ENCODE measurements around the gene ZBTB34.
"Not testable (repeated sequence)": the region's sequence is repeated elsewhere in the genome, so short reads cannot be mapped to it uniquely, and the experiment has no call there.

Gene ZBTB34, protein sequence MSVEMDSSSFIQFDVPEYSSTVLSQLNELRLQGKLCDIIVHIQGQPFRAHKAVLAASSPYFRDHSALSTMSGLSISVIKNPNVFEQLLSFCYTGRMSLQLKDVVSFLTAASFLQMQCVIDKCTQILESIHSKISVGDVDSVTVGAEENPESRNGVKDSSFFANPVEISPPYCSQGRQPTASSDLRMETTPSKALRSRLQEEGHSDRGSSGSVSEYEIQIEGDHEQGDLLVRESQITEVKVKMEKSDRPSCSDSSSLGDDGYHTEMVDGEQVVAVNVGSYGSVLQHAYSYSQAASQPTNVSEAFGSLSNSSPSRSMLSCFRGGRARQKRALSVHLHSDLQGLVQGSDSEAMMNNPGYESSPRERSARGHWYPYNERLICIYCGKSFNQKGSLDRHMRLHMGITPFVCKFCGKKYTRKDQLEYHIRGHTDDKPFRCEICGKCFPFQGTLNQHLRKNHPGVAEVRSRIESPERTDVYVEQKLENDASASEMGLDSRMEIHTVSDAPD

DNA sequence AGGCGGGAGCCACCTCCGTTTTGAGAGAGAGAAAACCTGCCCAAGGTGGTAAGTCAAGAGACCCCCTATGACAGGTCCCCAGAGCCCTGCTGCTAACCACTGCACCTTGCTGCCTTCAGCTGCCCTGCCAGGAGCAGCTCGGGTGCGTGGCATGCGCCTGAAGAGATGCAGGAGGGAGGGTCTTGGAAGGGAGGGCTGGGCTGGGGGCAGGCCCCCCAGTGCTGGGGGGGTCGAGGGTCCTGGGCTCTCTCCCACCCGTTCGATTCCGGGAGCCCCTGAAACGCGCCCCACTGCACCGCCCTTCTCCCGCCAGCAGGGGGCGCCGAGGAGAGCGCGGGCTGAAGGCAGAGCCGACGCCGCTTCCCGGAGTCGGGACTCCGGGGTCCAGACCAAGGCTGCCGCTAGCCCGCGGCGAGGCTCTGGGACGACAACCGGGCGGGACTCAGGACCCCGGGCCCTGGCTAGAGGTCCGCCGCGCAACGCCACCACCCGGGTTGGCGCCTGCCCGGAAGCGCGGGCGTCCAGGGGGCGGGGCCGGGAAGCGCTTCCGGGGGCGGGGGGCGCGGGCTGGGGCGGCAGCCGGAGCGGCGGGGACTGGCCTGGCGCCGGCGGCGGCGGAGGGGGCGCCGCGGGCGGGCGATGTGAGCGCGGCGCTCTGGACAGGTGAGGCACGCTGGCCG lies at the start of gene ZBTB34:
Gene ZBTB34, plus strand, starts transcription at position 563 of the 680 bp plus-strand sequence. CDS start 18,761 bp downstream, outside the sequence.
- peak; percentile 64 for DNase-seq (ENCODE audit: low read depth)

DNA sequence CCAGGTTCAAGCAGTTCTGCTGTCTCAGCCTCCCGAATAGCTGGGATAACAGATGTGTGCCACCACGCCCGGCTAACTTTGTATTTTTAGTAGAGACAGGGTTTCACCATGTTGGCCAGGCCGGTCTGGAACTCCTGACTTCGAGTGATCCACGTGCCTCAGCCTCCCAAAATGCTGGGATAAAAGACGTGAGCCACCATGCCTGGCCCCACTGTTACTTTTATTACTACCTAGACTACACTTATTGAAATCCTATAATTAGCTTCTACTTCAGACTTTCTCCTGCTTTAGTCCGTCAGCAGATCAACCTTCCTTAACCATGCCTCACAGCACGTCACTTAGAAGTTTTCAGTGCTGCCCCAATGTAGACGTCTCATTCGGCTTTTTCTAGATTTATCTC lies 47.4 kb upstream of the ZBTB34 start:
- DNase-seq (ENCODE audit: low read depth), result no peak

DNA sequence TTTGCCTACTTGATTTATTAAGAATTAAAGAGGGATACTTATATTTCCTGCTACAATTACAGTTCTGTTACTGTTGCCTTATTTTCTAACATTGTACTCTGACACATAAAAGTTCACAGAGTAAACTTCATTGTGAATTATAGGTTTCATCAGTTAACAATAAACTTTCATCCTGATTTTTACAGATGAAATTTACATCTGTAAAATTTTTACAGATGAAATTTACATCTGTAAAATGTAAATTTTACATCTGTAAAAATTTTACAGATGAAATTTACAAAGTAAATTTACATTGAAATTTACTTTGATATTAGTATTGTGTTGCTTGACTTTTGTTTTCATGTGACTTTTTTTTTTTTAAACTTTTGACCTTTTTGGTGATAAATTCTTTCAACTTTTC lies 46.3 kb upstream of the ZBTB34 start:
- DNase-seq (ENCODE audit: low read depth), result no peak

DNA sequence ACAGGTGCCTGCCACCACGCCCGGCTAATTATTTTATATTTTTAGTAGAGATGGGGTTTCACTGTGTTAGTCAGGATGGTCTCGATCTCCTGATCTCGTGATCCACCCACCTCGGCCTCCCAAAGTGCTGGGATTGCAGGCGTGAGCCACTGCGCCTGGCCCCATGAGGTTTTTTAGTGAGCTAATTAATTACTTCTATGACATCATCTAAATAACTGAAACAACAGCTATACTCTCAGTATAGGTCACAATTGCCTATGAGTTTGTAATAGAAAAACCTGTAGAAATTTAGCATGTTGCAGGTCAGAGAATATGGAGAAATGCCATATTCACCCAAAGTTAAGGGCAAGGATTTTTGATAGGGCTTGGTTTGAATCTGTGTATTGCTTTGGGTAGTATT lies 42.8 kb upstream of the ZBTB34 start:
- DNase-seq (ENCODE audit: low read depth), result not testable (repeated sequence)

DNA sequence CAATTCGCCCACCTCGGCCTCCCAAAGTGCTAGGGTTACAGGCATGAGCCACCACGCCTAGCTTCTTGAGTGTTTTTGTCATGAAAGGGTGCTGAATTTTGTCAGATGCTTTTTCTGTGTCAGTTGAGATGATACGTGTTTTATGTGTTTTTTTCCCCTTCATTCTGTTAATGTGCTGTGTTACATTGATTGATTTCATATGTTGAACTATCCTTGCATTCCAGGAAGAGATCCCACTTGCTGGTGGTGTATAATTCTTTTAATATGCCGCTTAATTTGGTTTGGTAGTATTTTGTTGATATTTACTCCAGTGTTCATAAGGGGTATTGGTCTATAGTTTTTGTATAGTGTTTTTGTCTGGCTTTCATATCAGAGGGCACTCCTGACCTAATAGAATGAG lies 42.0 kb upstream of the ZBTB34 start:
- DNase-seq (ENCODE audit: low read depth), result no peak

DNA sequence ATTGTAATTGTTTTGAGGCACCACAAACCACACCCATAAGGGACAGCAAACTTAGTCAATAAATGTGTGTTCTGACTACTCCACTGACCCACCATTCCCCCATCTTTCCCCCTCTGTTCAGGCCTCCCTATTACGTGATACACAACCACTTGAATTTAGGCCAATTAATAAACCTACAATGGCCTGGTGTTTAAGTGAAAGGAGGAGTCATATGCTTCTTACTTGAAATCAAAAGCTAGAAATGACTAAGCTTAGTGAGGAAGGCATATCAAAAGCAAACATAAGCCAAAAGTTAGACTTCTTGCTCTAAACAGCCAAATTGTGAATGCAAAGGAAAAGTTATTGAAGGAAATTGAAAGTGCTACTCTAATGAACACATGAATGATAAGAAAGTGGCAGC lies 41.0 kb upstream of the ZBTB34 start:
- no peak for DNase-seq (ENCODE audit: low read depth)

DNA sequence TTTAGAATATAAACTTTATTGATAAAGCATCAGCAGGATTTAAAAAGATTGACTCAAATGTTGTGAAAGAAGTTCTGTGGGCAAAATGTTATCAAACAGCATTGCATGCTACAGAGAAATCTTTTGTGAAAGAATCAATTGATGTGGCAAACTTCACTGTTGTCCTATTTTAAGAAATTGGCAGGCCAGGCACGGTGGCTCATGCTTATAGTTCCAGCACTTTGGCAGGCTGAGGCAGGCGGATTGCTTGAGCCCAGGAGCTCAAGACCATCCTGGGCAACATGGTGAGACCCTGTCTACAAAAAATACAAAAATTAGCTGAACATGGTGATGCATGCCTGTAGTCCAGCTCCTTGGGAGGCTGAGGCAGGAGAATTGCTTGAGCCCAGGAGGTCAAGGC lies 38.2 kb upstream of the ZBTB34 start:
- DNase-seq (ENCODE audit: low read depth), result no peak

DNA sequence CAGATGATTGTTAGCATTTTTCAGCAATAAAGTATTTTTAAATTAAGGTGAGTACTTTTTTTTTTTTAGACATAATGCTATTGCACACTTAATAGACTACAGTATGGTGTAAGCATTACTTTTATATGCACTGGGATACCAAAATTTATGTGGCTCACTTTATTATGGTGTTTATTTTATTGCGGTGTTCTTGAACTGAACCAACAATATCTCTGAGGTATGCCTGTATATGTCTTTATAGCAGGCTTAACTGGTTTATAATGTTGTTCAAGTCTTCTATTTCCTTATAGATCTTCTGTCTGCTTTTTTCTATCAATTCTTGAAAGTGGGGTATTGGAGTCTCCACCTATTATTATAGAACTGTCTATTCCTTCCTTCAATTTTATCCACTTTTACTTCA lies 37.6 kb upstream of the ZBTB34 start:
- DNase-seq (ENCODE audit: low read depth), result no peak

DNA sequence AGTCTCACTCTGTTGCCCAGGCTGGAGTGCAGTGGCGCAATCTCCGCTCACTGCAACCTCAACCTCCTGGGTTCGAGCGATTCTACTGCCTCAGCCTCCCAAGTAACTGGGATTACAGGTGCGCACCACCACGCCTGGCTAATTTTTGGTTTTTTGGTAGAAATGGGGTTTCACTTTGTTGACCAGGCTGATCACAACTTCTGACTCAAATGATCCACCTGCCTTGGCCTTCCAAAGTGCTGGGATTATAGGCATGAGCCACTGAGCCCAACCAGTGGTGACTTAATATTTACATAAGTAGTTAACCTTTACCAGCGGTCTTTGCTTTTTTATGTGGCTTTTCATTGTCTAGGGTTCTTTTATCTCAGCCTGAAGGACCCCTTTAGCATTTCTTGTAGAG lies 36.4 kb upstream of the ZBTB34 start:
- not testable (repeated sequence) for DNase-seq (ENCODE audit: low read depth)

DNA sequence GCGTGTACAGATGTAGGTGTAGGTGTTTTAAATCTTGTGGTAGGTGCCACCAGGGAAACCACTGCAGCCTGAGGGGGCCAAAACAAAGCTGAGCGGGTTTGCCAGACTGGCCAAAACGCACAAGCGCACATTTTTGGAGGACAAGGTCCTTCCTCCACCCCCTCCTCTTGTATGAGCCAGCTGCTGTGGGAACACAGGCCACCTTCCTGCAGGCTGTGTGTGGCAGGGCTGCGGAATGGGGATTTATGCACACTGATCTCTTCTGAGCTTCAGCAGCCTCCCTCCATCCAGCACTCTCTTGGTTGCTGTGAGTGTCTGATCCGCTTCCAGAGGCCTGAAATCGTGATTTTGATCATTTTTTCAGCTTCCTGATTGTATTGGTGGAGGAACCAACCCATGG lies 33.2 kb upstream of the ZBTB34 start:
- no peak for DNase-seq (ENCODE audit: low read depth)

DNA sequence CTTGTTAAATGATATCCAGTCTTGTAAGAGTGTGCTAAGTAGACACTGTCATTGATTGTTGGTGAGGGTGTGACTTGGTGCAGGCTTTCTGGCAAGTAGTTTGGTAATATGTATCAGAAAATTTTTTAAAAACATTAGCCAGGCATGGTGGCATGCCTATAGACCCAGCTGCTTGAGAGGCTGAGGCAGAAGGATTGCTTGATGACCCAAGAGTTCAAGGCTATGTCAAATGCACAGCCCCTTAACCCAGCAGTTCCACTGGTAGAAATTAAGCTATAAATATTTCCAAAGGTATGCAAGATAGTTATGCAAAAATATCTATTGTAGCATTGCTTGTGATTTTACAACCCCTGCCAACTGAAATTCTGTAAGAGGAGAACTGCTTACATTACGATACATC lies 31.4 kb upstream of the ZBTB34 start:
- DNase-seq (ENCODE audit: low read depth), result peak; percentile 7

DNA sequence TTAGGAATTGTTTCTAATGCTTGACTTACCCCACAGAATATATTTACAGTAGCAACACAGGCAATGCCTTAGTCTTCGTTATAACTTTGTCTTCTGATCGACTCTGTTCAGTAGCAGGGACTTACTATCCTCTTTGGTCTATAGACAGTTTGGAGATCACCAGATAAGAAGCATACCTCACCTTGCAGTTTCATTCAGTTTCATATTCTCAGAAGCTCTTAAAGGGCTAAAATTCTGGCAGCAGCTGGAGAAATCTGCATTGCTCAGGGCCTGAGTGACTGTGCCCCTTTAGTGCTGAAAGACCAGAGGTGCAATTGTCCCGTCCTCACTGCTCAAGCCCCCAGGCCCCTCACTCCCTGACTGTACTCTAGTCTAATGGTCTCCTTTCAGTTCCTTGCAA lies 29.6 kb upstream of the ZBTB34 start:
- DNase-seq (ENCODE audit: low read depth), result no peak

DNA sequence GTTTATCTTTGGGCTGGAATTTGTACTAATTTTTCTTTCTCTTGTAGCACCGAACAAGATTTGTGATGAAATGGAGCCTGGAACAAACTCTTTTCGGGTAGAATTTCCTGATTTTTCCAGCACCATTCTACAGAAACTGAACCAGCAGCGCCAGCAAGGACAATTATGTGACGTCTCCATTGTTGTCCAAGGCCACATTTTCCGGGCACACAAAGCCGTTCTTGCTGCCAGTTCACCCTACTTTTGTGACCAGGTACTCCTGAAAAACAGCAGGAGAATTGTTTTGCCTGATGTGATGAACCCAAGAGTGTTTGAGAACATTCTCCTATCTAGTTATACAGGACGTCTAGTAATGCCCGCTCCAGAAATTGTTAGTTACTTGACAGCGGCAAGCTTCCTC lies 28.0 kb upstream of the ZBTB34 start:
- DNase-seq (ENCODE audit: low read depth), result no peak

DNA sequence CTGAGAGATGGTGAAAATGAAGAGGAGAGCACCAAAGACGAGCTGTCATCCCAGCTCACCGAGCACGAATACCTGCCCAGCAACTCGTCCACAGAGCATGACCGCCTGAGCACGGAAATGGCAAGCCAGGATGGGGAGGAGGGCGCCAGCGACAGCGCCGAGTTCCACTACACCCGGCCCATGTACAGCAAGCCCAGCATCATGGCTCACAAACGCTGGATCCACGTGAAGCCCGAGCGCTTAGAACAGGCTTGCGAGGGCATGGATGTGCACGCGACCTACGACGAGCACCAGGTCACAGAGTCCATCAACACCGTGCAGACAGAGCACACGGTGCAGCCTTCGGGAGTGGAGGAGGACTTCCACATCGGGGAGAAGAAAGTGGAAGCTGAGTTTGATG lies 27.4 kb upstream of the ZBTB34 start:
- DNase-seq (ENCODE audit: low read depth), result no peak

DNA sequence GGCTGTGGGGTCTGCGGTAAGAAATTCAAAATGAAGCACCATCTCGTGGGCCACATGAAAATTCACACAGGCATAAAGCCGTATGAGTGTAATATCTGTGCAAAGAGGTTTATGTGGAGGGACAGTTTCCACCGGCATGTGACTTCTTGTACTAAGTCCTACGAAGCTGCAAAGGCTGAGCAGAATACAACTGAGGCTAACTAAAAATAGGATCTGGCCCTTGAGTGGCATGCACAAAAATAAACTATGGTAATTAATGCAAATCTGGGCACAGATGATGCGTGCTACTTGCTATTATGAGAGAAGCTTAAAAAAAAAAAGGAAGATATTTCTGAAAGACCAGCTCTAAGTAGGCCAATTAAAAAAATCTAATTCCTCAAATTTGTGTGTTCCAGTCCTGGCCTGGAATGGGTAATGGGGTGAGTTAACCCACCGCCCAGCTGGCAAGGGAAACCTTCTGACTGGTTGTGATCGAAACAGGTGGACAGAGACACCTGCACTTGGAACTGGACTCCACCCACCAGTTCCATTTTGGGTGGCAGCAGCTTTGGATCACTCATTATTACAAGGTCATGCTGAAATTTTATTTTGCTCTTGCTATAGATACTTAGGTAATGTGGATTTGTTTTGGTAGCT lies 26.6 kb upstream of the ZBTB34 start:
- no peak for DNase-seq (ENCODE audit: low read depth)

DNA sequence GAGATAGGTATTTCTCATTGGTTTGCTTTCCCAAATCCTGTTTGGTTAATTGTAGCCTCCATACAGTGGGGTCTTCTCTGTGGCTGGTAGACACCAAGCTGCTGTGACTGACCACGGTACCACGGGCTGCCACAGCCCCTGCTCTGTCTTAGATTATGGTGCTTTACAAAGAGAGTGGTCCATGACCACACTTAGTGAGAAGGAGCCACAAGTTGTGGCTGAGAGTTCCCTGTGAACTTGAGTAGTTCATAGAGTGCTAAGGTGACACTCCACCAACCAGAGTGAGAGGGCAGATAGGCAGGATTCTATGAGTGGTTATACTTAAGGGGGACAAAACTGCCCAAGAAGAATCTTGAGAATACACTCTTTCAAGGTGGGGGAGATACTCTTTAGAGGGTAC lies 25.8 kb upstream of the ZBTB34 start:
- no peak for DNase-seq (ENCODE audit: low read depth)

DNA sequence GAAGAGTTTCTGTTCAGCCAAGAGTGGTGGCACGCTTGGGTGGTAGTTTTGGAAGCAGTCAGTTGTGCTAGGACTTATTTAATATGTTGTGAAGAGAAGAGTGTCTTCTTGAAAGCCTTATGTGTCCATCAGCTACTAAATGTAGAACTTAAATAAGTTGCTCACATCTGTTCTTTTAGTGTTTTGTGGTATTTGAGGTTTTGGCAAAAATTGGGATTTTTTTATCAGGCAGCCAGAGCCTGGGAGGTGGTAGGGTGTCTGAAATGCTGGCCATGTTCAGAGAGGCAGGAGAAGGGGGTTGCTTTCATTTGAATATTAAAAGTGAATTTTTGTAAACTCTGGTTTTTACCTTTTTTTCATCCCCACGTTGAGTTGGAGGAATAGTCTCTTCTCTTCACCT lies 24.2 kb upstream of the ZBTB34 start:
- peak; percentile 28 for DNase-seq (ENCODE audit: low read depth)

DNA sequence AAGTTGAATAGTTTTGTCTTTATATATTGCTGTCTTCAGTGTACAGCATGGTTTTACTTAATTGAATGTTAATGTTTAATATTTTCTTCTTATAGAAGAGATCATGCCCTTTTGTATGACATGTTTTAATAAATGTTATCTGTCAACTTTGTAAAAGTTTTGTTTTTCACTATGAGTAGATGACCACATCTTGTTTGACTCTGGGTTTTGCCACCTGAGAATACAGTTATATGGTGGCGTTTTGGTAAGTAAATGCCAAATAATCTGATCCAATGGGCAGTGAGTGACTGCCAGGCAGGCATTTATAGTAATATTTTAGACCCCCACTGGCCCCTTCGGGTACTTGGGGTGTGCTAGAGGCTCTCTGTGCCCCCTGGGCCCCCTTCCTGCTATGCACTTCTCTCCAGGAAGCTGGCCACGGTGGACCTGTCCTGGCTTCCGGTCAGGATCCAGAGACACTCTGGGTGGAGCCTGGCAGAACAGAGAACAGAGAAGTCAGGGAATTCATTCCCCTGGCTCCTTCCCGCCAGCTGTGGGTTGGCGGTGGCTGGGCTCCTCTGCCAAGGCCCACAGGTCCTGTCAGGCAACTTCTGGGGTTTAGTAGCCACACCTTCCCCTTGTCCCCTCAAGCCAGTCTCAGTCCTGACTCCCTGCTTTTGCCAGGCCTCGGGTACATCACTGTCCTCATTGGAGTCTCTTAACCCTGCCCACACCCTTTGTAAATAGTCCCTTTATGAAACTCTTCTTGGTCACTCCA lies 22.2 kb upstream of the ZBTB34 start:
- DNase-seq (ENCODE audit: low read depth), result no peak

DNA sequence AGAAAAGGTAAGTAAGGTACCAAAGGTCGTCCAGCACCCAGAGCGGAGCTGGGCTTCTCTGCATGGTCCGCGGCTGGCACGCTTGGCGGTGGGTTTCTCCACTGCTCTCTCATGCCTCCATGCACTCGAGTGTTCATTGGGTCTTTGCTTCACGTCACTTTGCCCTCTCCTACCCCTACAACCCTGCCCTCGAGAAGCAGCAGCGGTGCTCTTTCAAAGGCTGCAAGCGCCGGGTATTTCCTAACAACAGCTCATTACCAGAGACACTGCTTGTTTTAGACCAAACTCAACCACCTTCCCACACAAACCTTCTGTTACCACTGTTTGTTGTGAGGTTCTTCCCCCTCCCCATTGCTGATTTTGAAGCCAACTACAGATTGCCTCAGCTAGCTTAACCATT lies 21.5 kb upstream of the ZBTB34 start:
- DNase-seq (ENCODE audit: low read depth), result no peak

DNA sequence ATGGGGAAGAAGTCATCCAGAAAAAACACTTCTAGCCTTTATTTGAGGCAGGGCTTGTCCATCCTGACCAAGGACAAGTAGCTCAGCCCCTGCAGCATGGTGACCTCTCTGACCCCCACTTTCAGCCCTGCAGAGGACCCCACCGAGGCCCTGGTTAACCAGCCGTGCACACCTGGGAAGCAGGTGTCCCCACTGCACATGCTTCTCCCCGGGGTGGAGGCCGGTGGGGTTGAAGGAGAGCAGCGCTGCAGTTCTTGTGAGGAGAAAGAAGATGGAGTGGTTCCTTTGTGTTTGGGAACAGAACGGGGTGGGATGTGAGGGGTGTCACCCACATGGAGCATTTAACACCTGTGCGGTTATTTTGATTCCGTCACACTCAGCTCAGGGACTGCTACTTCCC lies 21.1 kb upstream of the ZBTB34 start:
- DNase-seq (ENCODE audit: low read depth), result no peak

DNA sequence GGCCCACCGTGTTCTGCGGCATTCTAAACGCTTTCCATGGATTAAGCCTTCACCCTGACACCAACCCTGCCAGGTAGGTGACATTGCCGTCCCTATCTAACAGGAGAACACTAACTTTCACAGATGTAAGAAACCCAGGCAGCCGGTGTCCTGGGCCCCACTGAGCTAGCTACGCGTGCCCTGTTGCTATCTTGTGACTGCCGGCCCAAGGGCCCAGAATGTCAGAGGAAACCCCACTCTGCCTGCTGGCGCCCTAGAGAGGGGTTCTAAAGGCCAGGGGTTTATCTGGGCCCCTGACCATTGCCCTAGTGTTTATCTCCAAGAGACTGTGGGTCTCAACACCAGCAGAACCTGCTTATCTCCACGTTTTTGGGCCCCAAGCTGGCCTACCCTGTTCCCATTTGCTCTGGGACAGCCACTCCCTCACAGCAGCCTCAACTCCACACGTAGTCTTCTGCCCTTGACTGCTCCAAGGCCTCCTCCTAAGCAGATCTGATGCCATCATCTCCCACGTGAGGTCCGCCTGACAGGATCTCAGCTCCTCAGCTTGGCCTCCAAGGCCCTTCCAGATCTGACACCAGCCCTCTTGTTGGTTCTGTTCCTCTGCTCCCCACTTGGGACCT lies 18.1 kb upstream of the ZBTB34 start:
- no peak for DNase-seq (ENCODE audit: low read depth)

Measured in EH (cell line).